ENCODE data around the gene MPRIP.

Gene MPRIP

GRCh38 chr17:17066021-17066420 lies 23.8 kb downstream of the MPRIP start:
- 93% methylated on average over 2 of the region's 2 CpGs for WGBS
- Histone ChIP-seq H3K9me3 (ENCODE audit: insufficient read depth, low read depth, low read length) (no peaks in the 10 kb centered on the region), H3K27ac (ENCODE audit: low read depth, low read length) (no peak overlapping the region), H3K4me3 (ENCODE audit: low read length) (no peak overlapping the region), H3K36me3 (ENCODE audit: insufficient read depth, low read length) (no peaks in the 10 kb centered on the region), H3K4me1 (ENCODE audit: insufficient read depth, low read length) (no peaks in the 10 kb centered on the region), H3K9ac (ENCODE audit: low read depth, low read length) (no peak overlapping the region), H3K27me3 (ENCODE audit: insufficient read depth, low read length) (no peaks in the 10 kb centered on the region)

GRCh38 chr17:17067257-17067656 lies 25.0 kb downstream of the MPRIP start:
- Histone ChIP-seq H3K27me3 (ENCODE audit: insufficient read depth, low read length) (no peaks in the 10 kb centered on the region), H3K36me3 (ENCODE audit: insufficient read depth, low read length) (no peaks in the 10 kb centered on the region), H3K9ac (ENCODE audit: low read depth, low read length) (no peak overlapping the region), H3K27ac (ENCODE audit: low read depth, low read length) (no peak overlapping the region), H3K9me3 (ENCODE audit: insufficient read depth, low read depth, low read length) (no peaks in the 10 kb centered on the region), H3K4me3 (ENCODE audit: low read length) (no peak overlapping the region), H3K4me1 (ENCODE audit: insufficient read depth, low read length) (no peaks in the 10 kb centered on the region)
- 98% methylated on average over 3 of the region's 5 CpGs for WGBS

- Histone ChIP-seq H3K36me3 (ENCODE audit: insufficient read depth, low read length) (no peaks in the 10 kb centered on the region), H3K27ac (ENCODE audit: low read depth, low read length) (no peak overlapping the region), H3K4me1 (ENCODE audit: insufficient read depth, low read length) (no peaks in the 10 kb centered on the region), H3K27me3 (ENCODE audit: insufficient read depth, low read length) (no peaks in the 10 kb centered on the region), H3K9ac (ENCODE audit: low read depth, low read length) (no peak overlapping the region), H3K9me3 (ENCODE audit: insufficient read depth, low read depth, low read length) (no peaks in the 10 kb centered on the region), H3K4me3 (ENCODE audit: low read length) (no peak overlapping the region)
Observed at GRCh38 chr17:17069849-17070248, 27.6 kb downstream of the MPRIP start.

- no peaks in the 10 kb centered on the region for H3K27me3 ChIP-seq (ENCODE audit: insufficient read depth, low read length)
Observed at GRCh38 chr17:17070931-17071330, 28.7 kb downstream of the MPRIP start.

GRCh38 chr17:17071531-17072360 lies 29.5 kb downstream of the MPRIP start:
- no peaks in the 10 kb centered on the region for H3K4me1 ChIP-seq (ENCODE audit: insufficient read depth, low read length)
- no peak overlapping the region for H3K9ac ChIP-seq (ENCODE audit: low read depth, low read length)
- no peaks in the 10 kb centered on the region for H3K36me3 ChIP-seq (ENCODE audit: insufficient read depth, low read length)
- 91% methylated on average over 13 of the region's 14 CpGs for WGBS
- no peak overlapping the region for H3K27ac ChIP-seq (ENCODE audit: low read depth, low read length)
- H3K4me3 ChIP-seq (ENCODE audit: low read length): no peak overlapping the region
- H3K9me3 ChIP-seq (ENCODE audit: insufficient read depth, low read depth, low read length): no peaks in the 10 kb centered on the region
- H3K27me3 ChIP-seq (ENCODE audit: insufficient read depth, low read length): no peaks in the 10 kb centered on the region

More at GRCh38 chr17:17070931-17071330, 28.7 kb downstream of the MPRIP start:
- Histone ChIP-seq H3K27ac (ENCODE audit: low read depth, low read length) (no peak overlapping the region), H3K9me3 (ENCODE audit: insufficient read depth, low read depth, low read length) (no peaks in the 10 kb centered on the region), H3K4me3 (ENCODE audit: low read length) (no peak overlapping the region), H3K9ac (ENCODE audit: low read depth, low read length) (no peak overlapping the region), H3K36me3 (ENCODE audit: insufficient read depth, low read length) (no peaks in the 10 kb centered on the region), H3K4me1 (ENCODE audit: insufficient read depth, low read length) (no peaks in the 10 kb centered on the region)
- 70% methylated on average over 5 of the region's 5 CpGs for WGBS

GRCh38 chr17:17072546-17072945 lies 30.3 kb downstream of the MPRIP start:
- 88% methylated on average over 5 of the region's 5 CpGs for WGBS

GRCh38 chr17:17073030-17073564 lies 30.8 kb downstream of the MPRIP start:
- Histone ChIP-seq H3K27me3 (ENCODE audit: insufficient read depth, low read length) (no peaks in the 10 kb centered on the region), H3K4me3 (ENCODE audit: low read length) (no peak overlapping the region), H3K4me1 (ENCODE audit: insufficient read depth, low read length) (no peaks in the 10 kb centered on the region), H3K36me3 (ENCODE audit: insufficient read depth, low read length) (peaks cover 11% of the 10 kb centered on the region), H3K27ac (ENCODE audit: low read depth, low read length) (no peak overlapping the region), H3K9me3 (ENCODE audit: insufficient read depth, low read depth, low read length) (no peaks in the 10 kb centered on the region), H3K9ac (ENCODE audit: low read depth, low read length) (no peak overlapping the region)
- 95% methylated on average over 12 of the region's 12 CpGs for WGBS

More at GRCh38 chr17:17072546-17072945, 30.3 kb downstream of the MPRIP start:
- H3K27me3 ChIP-seq (ENCODE audit: insufficient read depth, low read length): no peaks in the 10 kb centered on the region
- H3K9me3 ChIP-seq (ENCODE audit: insufficient read depth, low read depth, low read length): no peaks in the 10 kb centered on the region
- no peak overlapping the region for H3K27ac ChIP-seq (ENCODE audit: low read depth, low read length)
- H3K4me3 ChIP-seq (ENCODE audit: low read length): no peak overlapping the region
- peaks cover 5% of the 10 kb centered on the region; the same call in 1 of the 2 replicates for H3K36me3 ChIP-seq (ENCODE audit: insufficient read depth, low read length)
- no peak overlapping the region for H3K9ac ChIP-seq (ENCODE audit: low read depth, low read length)
- H3K4me1 ChIP-seq (ENCODE audit: insufficient read depth, low read length): no peaks in the 10 kb centered on the region

GRCh38 chr17:17073581-17074403 lies 31.5 kb downstream of the MPRIP start:
- Histone ChIP-seq H3K4me1 (ENCODE audit: insufficient read depth, low read length) (no peaks in the 10 kb centered on the region), H3K4me3 (ENCODE audit: low read length) (no peak overlapping the region), H3K36me3 (ENCODE audit: insufficient read depth, low read length) (peaks cover 15% of the 10 kb centered on the region), H3K9me3 (ENCODE audit: insufficient read depth, low read depth, low read length) (no peaks in the 10 kb centered on the region), H3K9ac (ENCODE audit: low read depth, low read length) (no peak overlapping the region), H3K27ac (ENCODE audit: low read depth, low read length) (no peak overlapping the region), H3K27me3 (ENCODE audit: insufficient read depth, low read length) (no peaks in the 10 kb centered on the region)
- WGBS: 94% methylated on average over 15 of the region's 15 CpGs

- Histone ChIP-seq H3K27ac (ENCODE audit: low read depth, low read length) (no peak overlapping the region), H3K4me3 (ENCODE audit: low read length) (no peak overlapping the region), H3K9ac (ENCODE audit: low read depth, low read length) (no peak overlapping the region), H3K27me3 (ENCODE audit: insufficient read depth, low read length) (no peaks in the 10 kb centered on the region), H3K4me1 (ENCODE audit: insufficient read depth, low read length) (no peaks in the 10 kb centered on the region; the same call in 1 of the 2 replicates), H3K36me3 (ENCODE audit: insufficient read depth, low read length) (peaks cover 15% of the 10 kb centered on the region), H3K9me3 (ENCODE audit: insufficient read depth, low read depth, low read length) (no peaks in the 10 kb centered on the region)
- WGBS: 88% methylated on average over 11 of the region's 11 CpGs
Observed at GRCh38 chr17:17075125-17075781, 33.0 kb downstream of the MPRIP start.

GRCh38 chr17:17076066-17076465 lies 33.8 kb downstream of the MPRIP start:
- no peaks in the 10 kb centered on the region; the same call in 1 of the 2 replicates for H3K4me1 ChIP-seq (ENCODE audit: insufficient read depth, low read length)
- no peak overlapping the region for H3K9ac ChIP-seq (ENCODE audit: low read depth, low read length)
- H3K36me3 ChIP-seq (ENCODE audit: insufficient read depth, low read length): peaks cover 15% of the 10 kb centered on the region
- no peak overlapping the region for H3K27ac ChIP-seq (ENCODE audit: low read depth, low read length)
- 92% methylated on average over 5 of the region's 5 CpGs for WGBS
- no peaks in the 10 kb centered on the region for H3K9me3 ChIP-seq (ENCODE audit: insufficient read depth, low read depth, low read length)
- no peak overlapping the region for H3K4me3 ChIP-seq (ENCODE audit: low read length)
- H3K27me3 ChIP-seq (ENCODE audit: insufficient read depth, low read length): no peaks in the 10 kb centered on the region

Data from HUES64 (cell line).